ENCODE data around the gene KRT80.

DNA sequence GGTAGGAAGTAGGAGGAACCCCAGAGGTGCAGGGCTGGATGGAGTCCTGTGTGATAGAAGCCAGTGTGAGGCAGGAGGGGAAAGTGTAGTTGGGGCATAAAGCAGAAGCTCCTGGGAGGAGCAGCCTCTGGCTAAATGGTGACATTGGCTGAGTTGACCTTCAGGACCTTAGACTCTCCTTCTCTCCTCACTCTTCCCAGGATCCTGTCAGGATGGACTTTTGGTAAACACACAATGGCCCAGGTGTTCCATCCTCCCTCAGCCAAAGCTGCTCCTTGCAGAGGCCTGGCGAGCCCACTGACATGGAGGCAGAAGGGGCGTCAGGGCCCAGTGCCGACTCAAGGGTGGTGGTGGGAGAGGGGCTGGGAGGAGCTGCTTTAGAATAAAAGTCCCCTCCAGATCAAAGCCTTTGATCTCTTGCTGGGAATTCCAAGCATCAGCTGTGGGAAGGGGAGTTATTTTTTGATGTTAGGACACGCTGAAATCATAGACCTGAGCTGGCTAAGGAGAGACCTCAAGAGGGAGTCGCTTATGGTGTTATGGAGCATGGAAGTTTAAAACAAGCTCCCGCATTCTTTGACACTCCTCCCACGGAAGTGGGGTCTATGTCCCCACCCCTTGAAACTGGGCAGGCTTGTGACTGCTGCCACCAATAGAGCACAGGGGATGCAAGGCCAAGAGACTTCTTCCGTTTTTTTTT is 68.2 kb downstream of the KRT80 start:
- TF ChIP-seq, protein P1, sequence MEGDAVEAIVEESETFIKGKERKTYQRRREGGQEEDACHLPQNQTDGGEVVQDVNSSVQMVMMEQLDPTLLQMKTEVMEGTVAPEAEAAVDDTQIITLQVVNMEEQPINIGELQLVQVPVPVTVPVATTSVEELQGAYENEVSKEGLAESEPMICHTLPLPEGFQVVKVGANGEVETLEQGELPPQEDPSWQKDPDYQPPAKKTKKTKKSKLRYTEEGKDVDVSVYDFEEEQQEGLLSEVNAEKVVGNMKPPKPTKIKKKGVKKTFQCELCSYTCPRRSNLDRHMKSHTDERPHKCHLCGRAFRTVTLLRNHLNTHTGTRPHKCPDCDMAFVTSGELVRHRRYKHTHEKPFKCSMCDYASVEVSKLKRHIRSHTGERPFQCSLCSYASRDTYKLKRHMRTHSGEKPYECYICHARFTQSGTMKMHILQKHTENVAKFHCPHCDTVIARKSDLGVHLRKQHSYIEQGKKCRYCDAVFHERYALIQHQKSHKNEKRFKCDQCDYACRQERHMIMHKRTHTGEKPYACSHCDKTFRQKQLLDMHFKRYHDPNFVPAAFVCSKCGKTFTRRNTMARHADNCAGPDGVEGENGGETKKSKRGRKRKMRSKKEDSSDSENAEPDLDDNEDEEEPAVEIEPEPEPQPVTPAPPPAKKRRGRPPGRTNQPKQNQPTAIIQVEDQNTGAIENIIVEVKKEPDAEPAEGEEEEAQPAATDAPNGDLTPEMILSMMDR (conservative IDR thresholded peaks at IDR 0.05 in 1 of 2, IDR thresholded peaks at IDR 0.05 in 1 of 2; ENCODE audit: extremely low read depth in 1 of 2, insufficient read depth in 1 of 2, low read depth in 1 of 2, low read length in 2 of 2), result no peak
- TF ChIP-seq EZH2 (IDR thresholded peaks at IDR 0.05; ENCODE audit: borderline replicate concordance, low read length), result no peak

Measured in mammary epithelial cell (primary cell).